ENCODE data around the gene MTERF1. TPM values are rescaled to one million over a fixed set of nuclear protein-coding genes. Genes with fewer than 3 reads are reported as not detected.

The MTERF1 gene
- total and polyA plus RNA-seq, 12 donors, result 4.0 to 19.1 (median 9.5) TPM

DNA sequence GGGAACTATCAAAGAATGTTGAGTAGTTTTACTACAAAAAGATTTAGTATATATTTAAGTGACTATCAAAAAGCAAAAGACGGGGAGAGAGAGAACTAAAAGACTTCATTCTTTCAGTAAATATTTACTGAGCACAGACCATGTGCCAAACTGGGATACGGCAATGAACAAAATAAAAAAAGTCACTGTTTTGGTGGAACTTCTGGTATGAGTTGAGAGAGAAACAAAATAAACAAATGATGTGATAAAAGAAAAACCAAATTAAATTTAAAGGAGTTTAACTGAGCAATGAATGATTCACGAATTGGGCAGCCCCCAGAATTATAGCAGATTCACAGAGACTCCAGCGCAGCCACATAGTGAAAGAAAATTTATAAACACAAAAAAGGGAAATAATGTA lies 42.4 kb upstream of the MTERF1 start:
- Histone ChIP-seq H3K36me3 (replicated peaks in 1 of 2) (no peaks in the 10 kb centered on the region), H3K27me3 (no peaks in the 10 kb centered on the region), H3K4me1 (replicated peaks in 1 of 2) (no peaks in the 10 kb centered on the region), H3K27ac (no peak overlapping the region), H3K9me3 (replicated peaks in 1 of 3) (no peaks in the 10 kb centered on the region), H3K4me3 (no peak overlapping the region)
- DNase-seq, result no peak
- WGBS, 4 donors, result 60 to 72% (median 64%) methylated on average over 4 of the region's 4 CpGs
- intact Hi-C loops (cut with DNase I), result no loop called here
- no peak for TF ChIP-seq POLR2A (IDR thresholded peaks at IDR 0.05)
- TF ChIP-seq, protein P1, sequence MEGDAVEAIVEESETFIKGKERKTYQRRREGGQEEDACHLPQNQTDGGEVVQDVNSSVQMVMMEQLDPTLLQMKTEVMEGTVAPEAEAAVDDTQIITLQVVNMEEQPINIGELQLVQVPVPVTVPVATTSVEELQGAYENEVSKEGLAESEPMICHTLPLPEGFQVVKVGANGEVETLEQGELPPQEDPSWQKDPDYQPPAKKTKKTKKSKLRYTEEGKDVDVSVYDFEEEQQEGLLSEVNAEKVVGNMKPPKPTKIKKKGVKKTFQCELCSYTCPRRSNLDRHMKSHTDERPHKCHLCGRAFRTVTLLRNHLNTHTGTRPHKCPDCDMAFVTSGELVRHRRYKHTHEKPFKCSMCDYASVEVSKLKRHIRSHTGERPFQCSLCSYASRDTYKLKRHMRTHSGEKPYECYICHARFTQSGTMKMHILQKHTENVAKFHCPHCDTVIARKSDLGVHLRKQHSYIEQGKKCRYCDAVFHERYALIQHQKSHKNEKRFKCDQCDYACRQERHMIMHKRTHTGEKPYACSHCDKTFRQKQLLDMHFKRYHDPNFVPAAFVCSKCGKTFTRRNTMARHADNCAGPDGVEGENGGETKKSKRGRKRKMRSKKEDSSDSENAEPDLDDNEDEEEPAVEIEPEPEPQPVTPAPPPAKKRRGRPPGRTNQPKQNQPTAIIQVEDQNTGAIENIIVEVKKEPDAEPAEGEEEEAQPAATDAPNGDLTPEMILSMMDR (IDR thresholded peaks at IDR 0.05), result no peak

DNA sequence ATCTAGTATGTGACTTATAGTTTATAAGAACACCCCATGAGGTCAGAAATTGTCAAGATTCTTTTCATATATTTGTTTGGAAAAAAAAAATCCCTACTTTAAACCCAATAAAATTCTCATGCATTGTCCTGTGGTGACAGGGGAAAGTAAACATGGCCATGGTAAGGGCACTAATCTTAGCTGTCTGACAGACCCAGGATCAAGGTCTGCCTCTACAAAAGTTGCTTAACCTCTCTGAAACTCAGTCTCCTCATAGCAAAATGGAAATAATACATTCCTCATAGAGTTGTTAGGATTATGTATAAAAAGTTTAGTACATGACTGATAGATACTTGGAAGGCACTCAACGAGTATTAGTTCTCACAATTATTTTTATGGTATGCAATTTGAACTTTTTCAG lies 37.9 kb upstream of the MTERF1 start:
- Histone ChIP-seq H3K4me1 (replicated peaks in 1 of 2) (no peaks in the 10 kb centered on the region), H3K36me3 (replicated peaks in 1 of 2) (no peaks in the 10 kb centered on the region), H3K27ac (no peak overlapping the region), H3K9me3 (replicated peaks in 1 of 3) (no peaks in the 10 kb centered on the region), H3K27me3 (no peaks in the 10 kb centered on the region), H3K4me3 (no peak overlapping the region)
- 66 to 82% (median 76%) methylated on average over 1 of the region's 1 CpG for WGBS, 4 donors
- intact Hi-C loops (cut with DNase I), result no loop called here
- TF ChIP-seq, protein P1 (IDR thresholded peaks at IDR 0.05), result no peak
- no peak for TF ChIP-seq POLR2A (IDR thresholded peaks at IDR 0.05)
- DNase-seq, result no peak

DNA sequence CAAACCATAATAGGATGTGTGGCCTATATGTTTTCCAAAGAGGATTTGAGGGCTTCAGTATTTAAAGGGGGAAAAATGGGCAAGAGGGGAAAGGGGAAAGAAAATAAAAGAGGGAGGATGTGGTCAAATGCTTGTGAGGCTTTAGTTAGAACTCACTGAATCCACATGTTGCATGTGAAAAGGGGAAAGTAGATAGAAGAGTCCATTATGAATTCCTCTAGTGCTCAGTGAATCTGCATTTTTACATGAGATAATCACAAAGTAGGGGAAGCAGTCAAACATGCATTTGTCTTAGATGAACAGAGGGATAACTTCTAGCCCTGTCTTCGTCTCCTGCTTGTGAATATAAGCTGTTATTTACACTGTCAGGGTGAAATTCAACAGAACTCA lies 35.5 kb upstream of the MTERF1 start:
- Histone ChIP-seq H3K36me3 (replicated peaks in 1 of 2) (no peaks in the 10 kb centered on the region), H3K27ac (no peak overlapping the region), H3K4me3 (no peak overlapping the region), H3K9me3 (replicated peaks in 1 of 3) (no peaks in the 10 kb centered on the region), H3K4me1 (replicated peaks in 1 of 2) (no peaks in the 10 kb centered on the region), H3K27me3 (no peaks in the 10 kb centered on the region)
- TF ChIP-seq, protein P1 (IDR thresholded peaks at IDR 0.05), result no peak
- no peak for TF ChIP-seq POLR2A (IDR thresholded peaks at IDR 0.05)
- no peak for DNase-seq
- intact Hi-C loops (cut with DNase I), result no loop called here
- WGBS, 4 donors, result 75 to 95% (median 85%) methylated on average over 1 of the region's 1 CpG

DNA sequence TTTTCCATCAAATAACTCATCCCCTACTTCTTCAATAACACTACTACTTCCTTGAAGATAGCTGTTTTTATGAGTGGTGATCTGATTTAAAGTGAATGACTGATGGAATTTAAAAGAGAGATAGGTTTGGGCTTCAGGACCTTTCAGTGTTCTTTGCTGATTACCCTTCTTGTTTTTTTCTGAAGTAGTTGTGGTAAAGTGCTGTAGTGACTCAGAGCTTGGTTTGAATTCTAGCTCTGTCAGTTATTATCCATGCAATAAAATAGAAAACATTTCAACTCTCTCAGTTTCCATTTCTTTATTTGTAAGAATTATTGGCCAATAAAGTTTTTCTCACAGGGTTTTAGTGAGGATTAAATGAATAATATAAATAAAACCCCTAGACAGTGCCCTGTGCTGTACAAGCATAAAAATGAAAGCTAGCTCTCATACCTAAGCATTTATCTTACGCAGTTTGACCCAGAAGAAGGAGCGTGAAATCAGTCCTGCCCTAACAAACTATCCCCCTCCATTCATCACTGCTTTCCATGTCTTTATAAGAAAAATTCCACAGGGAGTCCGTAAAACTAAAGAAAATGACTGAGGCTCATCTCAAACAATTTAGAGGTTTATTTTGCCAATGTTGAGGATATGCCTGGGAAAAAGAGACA lies 35.0 kb upstream of the MTERF1 start:
- WGBS, 4 donors, result 84 to 94% (median 90%) methylated on average over 3 of the region's 3 CpGs
- intact Hi-C loops (cut with DNase I), result no loop called here
- Histone ChIP-seq H3K9me3 (replicated peaks in 1 of 3) (no peaks in the 10 kb centered on the region), H3K4me1 (replicated peaks in 1 of 2) (no peaks in the 10 kb centered on the region), H3K27ac (no peak overlapping the region), H3K27me3 (no peaks in the 10 kb centered on the region), H3K36me3 (replicated peaks in 1 of 2) (no peaks in the 10 kb centered on the region), H3K4me3 (no peak overlapping the region)
- no peak for DNase-seq
- TF ChIP-seq, protein P1 (IDR thresholded peaks at IDR 0.05), result no peak
